Measurements from ENCODE around the gene CCDC134.

- TF ChIP-seq YY1 (IDR thresholded peaks at IDR 0.05; ENCODE audit: low read depth) (no peak), CTCF (IDR thresholded peaks at IDR 0.05) (no peak), POLR2AphosphoS5 (IDR thresholded peaks at IDR 0.05; ENCODE audit: low read depth, low read length) (no peak), USF2 (IDR thresholded peaks at IDR 0.05; ENCODE audit: borderline replicate concordance, low read depth, low read length) (no peak), FOXM1 (IDR thresholded peaks at IDR 0.05; ENCODE audit: low read depth) (no peak), TAF1 (IDR thresholded peaks at IDR 0.05; ENCODE audit: borderline replicate concordance, low read depth, low read length) (no peak), EP300 (IDR thresholded peaks at IDR 0.05; ENCODE audit: borderline replicate concordance in 1 of 2, low read depth in 1 of 2, low read length in 1 of 2) (no peak), RFX5 (IDR thresholded peaks at IDR 0.05; ENCODE audit: low read length) (no peak), JUND (IDR thresholded peaks at IDR 0.05) (no peak), PBX3 (IDR thresholded peaks at IDR 0.05) (no peak)
Measured at GRCh38 chr22:41819257-41819656, 18.8 kb downstream of the CCDC134 start.
